ENCODE results near the gene AIG1.

The AIG1 gene

DNA sequence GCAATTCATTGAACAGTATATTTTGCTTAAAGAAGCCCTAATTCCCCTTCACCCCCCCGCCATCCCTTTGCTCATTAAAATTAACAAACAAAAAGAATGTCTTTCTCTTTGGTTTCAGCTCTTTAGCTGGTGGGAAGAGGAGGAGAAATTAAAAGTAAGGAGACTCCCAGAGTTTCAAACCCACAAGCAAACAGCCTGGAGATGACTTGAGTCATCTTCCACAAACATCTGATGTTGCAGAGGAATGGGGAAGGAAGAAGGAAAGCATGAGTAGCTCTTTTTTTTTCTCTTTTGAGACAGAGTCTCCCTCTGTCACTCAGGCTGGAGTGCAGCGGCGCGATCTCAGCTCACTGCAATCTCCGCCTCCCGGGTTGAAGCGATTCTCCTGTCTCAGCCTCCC lies 200.2 kb downstream of the AIG1 start:
- DNase-seq (no peak), ATAC-seq (replicated peaks) (no peak)
- H3K4me3 Mint-ChIP-seq: no peak overlapping the region
- no peaks in the 10 kb centered on the region for H3K36me3 Mint-ChIP-seq (ENCODE audit: insufficient read depth)
- H3K27ac Mint-ChIP-seq: no peak overlapping the region
- no peaks in the 10 kb centered on the region for H3K4me1 Mint-ChIP-seq (ENCODE audit: low read depth in 2 of 2)
- H3K9me3 Mint-ChIP-seq: no peaks in the 10 kb centered on the region
- H3K27me3 Mint-ChIP-seq: no peaks in the 10 kb centered on the region

DNA sequence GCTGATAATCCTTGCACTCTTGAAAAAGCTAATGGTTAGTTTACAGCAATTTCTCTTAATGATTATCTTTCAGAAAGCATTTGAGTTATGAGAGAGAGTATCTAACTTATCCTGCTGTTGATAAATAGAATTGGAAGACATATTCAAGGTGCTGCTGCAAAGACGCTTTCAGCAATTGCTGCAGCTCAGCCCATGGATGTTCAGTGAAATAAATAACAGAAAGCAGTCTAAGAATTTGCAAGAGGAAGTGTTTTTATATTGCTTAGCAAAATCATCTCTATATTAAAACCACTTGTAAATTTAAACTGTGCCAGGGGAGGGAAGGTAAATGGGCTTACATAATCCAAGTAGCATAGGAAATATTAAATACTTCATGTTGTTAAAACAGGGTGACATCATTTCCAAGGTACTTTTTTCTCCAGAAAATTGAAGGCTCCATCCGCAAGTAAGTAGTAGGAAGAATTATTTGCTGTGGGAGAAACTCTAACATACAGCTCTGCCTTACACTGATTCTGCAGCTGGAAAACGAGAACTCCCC lies 201.3 kb downstream of the AIG1 start:
- no peak for DNase-seq
- no peak overlapping the region for H3K4me3 Mint-ChIP-seq
- H3K4me1 Mint-ChIP-seq (ENCODE audit: low read depth in 2 of 2): no peaks in the 10 kb centered on the region
- no peak overlapping the region for H3K27ac Mint-ChIP-seq
- H3K36me3 Mint-ChIP-seq (ENCODE audit: insufficient read depth): no peaks in the 10 kb centered on the region
- H3K9me3 Mint-ChIP-seq: no peaks in the 10 kb centered on the region
- ATAC-seq (replicated peaks): no peak
- H3K27me3 Mint-ChIP-seq: no peaks in the 10 kb centered on the region

DNA sequence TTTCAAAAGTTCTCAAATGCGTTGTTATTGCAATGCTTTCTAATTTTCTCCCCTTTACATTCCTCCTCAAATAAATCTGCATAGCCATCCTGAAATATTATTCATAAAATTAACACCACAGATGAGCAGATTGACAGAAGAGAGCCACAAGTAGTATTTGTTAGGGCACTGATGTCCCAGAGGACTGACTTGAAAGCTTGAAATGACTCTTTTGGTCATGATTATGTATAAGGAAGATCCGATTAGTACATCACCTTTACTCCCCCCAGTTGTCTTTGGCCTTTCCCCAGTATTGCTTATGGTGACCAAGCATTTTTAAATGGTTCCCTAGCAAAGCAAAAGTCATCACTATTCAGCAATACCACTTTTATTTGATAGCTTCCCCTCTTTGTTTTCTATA lies 202.2 kb downstream of the AIG1 start:
- no peak for ATAC-seq (replicated peaks)
- Mint-ChIP-seq H3K27ac (no peak overlapping the region), H3K4me3 (no peak overlapping the region), H3K27me3 (no peaks in the 10 kb centered on the region), H3K9me3 (no peaks in the 10 kb centered on the region), H3K36me3 (ENCODE audit: insufficient read depth) (no peaks in the 10 kb centered on the region), H3K4me1 (ENCODE audit: low read depth in 2 of 2) (no peaks in the 10 kb centered on the region)
- DNase-seq: no peak

- H3K9me3 Mint-ChIP-seq: no peaks in the 10 kb centered on the region
- no peak overlapping the region for H3K27ac Mint-ChIP-seq
- H3K27me3 Mint-ChIP-seq: no peaks in the 10 kb centered on the region
- H3K4me3 Mint-ChIP-seq: no peak overlapping the region
- H3K4me1 Mint-ChIP-seq (ENCODE audit: low read depth in 2 of 2): no peaks in the 10 kb centered on the region
- DNase-seq (no peak), ATAC-seq (replicated peaks) (no peak)
- H3K36me3 Mint-ChIP-seq (ENCODE audit: insufficient read depth): no peaks in the 10 kb centered on the region
Observed at GRCh38 chr6:143264379-143264778, 203.7 kb downstream of the AIG1 start.

- ATAC-seq (replicated peaks): no peak
- Mint-ChIP-seq H3K27me3 (no peaks in the 10 kb centered on the region), H3K9me3 (no peaks in the 10 kb centered on the region), H3K27ac (no peak overlapping the region), H3K4me1 (ENCODE audit: low read depth in 2 of 2) (no peaks in the 10 kb centered on the region), H3K4me3 (no peak overlapping the region), H3K36me3 (ENCODE audit: insufficient read depth) (no peaks in the 10 kb centered on the region)
- DNase-seq: no peak
Observed at GRCh38 chr6:143264986-143265764, 204.5 kb downstream of the AIG1 start.

DNA sequence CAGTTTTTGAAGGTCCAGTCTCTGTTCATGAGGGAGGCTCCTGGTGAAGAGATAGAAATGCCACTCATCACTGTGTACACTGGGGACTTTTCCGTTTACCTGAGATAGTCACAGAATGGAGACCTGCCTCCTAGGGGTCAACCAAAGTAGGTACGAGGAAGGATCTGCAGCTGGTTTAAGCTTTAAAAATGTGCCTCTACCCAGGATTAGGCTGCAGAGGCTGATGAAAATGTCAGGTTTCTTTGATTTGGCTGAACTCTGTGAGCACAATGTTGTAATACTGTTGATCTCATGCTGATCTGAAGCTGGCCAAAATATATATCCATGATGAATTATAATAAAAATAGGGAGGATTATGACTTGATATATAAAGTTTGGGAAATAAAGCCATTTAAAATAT lies 207.1 kb downstream of the AIG1 start:
- no peak overlapping the region for H3K27ac Mint-ChIP-seq
- H3K36me3 Mint-ChIP-seq (ENCODE audit: insufficient read depth): no peaks in the 10 kb centered on the region
- H3K4me3 Mint-ChIP-seq: no peak overlapping the region

DNA sequence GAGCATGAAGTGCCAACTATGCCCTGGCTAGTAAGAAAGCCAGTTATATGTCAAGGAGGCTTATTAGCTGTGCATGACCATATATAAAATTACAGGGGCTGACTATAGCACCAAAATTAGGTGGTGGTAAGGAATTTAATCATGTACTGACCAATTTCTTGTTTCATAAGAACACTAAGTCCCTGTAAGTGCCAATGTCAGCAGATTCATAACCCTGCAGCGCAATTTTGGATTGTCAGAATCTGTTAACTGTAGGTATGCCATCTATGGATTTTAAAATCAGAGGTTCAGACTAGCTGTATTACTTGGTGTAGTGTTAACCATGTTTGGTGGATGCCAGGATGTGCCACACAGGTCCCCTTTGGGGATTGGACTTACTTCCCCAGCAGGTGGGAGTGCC lies 207.8 kb downstream of the AIG1 start:
- Mint-ChIP-seq H3K27ac (no peak overlapping the region), H3K9me3 (no peaks in the 10 kb centered on the region), H3K4me3 (no peak overlapping the region), H3K4me1 (ENCODE audit: low read depth in 2 of 2) (no peaks in the 10 kb centered on the region), H3K36me3 (ENCODE audit: insufficient read depth) (no peaks in the 10 kb centered on the region), H3K27me3 (no peaks in the 10 kb centered on the region)
- DNase-seq: no peak
- no peak for ATAC-seq (replicated peaks)

More for the DNA sequence above, 207.1 kb downstream of the AIG1 start:
- no peak for ATAC-seq (replicated peaks)
- no peaks in the 10 kb centered on the region for H3K27me3 Mint-ChIP-seq
- H3K4me1 Mint-ChIP-seq (ENCODE audit: low read depth in 2 of 2): no peaks in the 10 kb centered on the region
- no peak for DNase-seq
- no peaks in the 10 kb centered on the region for H3K9me3 Mint-ChIP-seq

DNA sequence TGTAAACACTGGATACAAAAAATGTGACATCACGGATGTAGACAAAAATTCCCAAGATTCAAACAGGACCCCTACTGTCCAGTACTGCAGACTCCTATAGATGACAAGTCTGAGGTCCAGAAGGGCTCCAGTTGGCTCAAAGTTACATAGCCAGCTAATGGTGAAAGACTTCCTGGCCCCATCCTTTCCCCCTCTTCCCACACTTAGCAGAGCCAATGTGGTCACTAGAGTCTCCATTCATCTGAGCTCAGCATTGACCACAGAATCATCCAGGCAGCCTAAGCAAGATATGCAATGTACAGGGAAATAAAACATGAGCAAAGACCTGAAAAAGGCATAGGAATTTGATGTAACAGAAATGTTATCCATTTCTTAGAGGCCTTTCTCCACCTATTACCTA lies 209.3 kb downstream of the AIG1 start:
- H3K27ac Mint-ChIP-seq: no peak overlapping the region
- H3K27me3 Mint-ChIP-seq: no peaks in the 10 kb centered on the region
- ATAC-seq (replicated peaks) (no peak), DNase-seq (no peak)
- no peaks in the 10 kb centered on the region for H3K4me1 Mint-ChIP-seq (ENCODE audit: low read depth in 2 of 2)
- no peaks in the 10 kb centered on the region for H3K36me3 Mint-ChIP-seq (ENCODE audit: insufficient read depth)
- H3K4me3 Mint-ChIP-seq: no peak overlapping the region
- no peaks in the 10 kb centered on the region for H3K9me3 Mint-ChIP-seq

DNA sequence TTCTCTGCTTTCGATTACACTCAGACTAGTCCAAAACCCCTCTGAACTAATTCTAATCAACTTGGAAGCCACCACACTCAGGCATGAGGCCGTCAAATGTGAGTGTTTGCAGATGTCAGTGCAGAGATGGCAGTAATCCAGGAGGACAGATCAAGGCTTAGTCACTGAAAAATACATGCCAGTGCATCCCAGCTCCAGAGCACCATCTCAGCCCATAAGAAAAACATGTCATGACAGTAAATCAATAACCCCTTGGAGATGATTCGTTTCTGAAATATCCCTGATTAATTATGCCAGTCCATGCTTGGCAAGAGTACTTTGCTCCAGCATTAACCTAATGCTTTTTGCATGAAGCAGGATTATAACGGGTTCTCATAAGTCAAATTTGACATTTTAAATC lies 210.3 kb downstream of the AIG1 start:
- Mint-ChIP-seq H3K4me3 (no peak overlapping the region), H3K4me1 (ENCODE audit: low read depth in 2 of 2) (peaks cover 0 to 2% of the 10 kb centered on the region in 2 donors), H3K27me3 (no peaks in the 10 kb centered on the region), H3K9me3 (no peaks in the 10 kb centered on the region), H3K27ac (no peak overlapping the region), H3K36me3 (ENCODE audit: insufficient read depth) (no peaks in the 10 kb centered on the region)
- no peak for ATAC-seq (replicated peaks)
- DNase-seq: no peak

DNA sequence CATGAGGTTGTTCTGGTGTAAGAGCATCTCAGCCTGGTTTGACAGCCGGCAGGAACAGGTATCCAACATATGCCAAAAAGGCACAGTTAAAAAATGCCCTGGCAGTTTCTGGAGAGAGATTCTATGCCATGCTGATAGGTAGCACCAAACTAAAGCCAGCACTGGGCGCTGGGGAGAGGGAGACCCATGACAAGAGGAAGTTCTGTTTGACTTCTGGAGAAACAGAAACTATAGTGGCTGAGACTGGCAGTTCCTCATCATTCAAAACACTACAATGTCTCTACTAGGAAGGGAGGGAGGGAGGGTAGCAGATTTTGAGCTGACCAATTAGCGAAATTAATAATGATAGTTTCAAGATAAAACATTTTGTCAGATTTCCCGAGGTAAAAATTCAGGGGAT lies 215.7 kb downstream of the AIG1 start:
- Mint-ChIP-seq H3K9me3 (no peaks in the 10 kb centered on the region), H3K4me1 (ENCODE audit: low read depth in 2 of 2) (peaks cover 0 to 2% of the 10 kb centered on the region in 2 donors), H3K27ac (no peak overlapping the region), H3K27me3 (no peaks in the 10 kb centered on the region), H3K4me3 (no peak overlapping the region), H3K36me3 (ENCODE audit: insufficient read depth) (no peaks in the 10 kb centered on the region)
- DNase-seq (no peak), ATAC-seq (replicated peaks) (no peak)

DNA sequence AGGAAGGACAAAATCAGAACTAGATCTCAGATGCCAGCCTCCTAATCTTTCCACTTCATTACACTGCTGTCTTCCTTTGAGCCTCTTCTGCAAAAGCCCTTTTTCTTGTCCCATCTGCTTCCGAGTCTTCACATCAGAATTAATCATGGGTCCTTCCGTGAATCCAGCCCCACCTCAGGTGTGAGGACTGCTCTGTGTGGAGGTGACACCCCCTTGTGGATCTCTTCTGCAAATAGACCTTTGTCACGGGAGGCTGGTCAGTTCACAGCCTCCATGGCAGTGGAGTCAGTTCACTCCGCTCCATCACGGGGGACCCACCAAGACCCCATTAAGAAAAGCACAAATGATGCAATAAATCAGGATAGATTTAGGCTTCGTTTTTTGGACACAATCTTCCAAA lies 218.7 kb downstream of the AIG1 start:
- no peaks in the 10 kb centered on the region for H3K9me3 Mint-ChIP-seq
- H3K36me3 Mint-ChIP-seq (ENCODE audit: insufficient read depth): no peaks in the 10 kb centered on the region
- H3K27me3 Mint-ChIP-seq: no peaks in the 10 kb centered on the region
- DNase-seq (no peak), ATAC-seq (replicated peaks) (no peak)
- peaks cover 0 to 2% of the 10 kb centered on the region in 2 donors for H3K4me1 Mint-ChIP-seq (ENCODE audit: low read depth in 2 of 2)
- no peak overlapping the region for H3K4me3 Mint-ChIP-seq
- no peak overlapping the region for H3K27ac Mint-ChIP-seq

DNA sequence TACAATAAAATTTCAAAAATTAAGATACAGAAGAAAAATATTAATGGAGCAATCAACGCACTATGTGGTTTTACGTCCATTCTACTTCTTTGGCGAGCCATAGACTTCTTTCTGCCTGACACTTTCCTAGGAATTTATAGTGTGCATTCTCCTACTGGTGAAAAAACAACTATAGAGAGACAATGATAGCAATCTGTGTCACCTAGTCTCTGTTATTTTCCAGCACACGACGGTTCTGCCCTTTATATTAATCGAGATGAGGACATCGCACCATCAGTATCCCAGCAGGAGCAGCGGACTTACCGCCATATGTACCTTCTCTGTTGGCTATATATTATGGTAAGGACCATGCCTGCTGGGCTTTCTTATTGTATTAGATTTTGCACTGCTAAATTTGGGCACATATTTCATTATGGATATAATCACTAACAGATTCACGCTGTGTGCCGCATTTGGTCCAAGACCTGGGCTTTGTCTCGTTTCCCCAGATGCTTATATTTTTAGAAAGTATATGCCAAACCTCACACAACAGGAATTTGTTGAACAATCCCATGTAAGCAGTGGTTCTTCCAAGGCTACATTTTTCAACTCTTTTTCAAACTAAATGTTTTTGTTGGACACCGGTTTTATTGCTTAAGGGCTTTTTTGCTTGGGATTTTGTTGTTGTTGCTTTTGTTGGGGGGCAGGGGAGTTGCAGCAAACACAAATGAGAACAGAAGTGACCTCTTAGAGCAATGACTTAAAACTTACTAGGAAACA lies 223.4 kb downstream of the AIG1 start:
- ATAC-seq (replicated peaks) (no peak), DNase-seq (no peak)
- no peaks in the 10 kb centered on the region for H3K36me3 Mint-ChIP-seq (ENCODE audit: insufficient read depth)
- H3K27ac Mint-ChIP-seq: no peak overlapping the region
- H3K9me3 Mint-ChIP-seq: no peaks in the 10 kb centered on the region
- no peaks in the 10 kb centered on the region for H3K4me1 Mint-ChIP-seq (ENCODE audit: low read depth in 2 of 2)
- H3K4me3 Mint-ChIP-seq: no peak overlapping the region
- H3K27me3 Mint-ChIP-seq: no peaks in the 10 kb centered on the region

GRCh38 chr6:143286251-143286795 lies 225.6 kb downstream of the AIG1 start:
- Mint-ChIP-seq H3K27ac (no peak overlapping the region), H3K9me3 (no peaks in the 10 kb centered on the region), H3K4me3 (no peak overlapping the region), H3K27me3 (no peaks in the 10 kb centered on the region), H3K36me3 (ENCODE audit: insufficient read depth) (no peaks in the 10 kb centered on the region), H3K4me1 (ENCODE audit: low read depth in 2 of 2) (no peaks in the 10 kb centered on the region)
- no peak for ATAC-seq (replicated peaks)
- DNase-seq: no peak

DNA sequence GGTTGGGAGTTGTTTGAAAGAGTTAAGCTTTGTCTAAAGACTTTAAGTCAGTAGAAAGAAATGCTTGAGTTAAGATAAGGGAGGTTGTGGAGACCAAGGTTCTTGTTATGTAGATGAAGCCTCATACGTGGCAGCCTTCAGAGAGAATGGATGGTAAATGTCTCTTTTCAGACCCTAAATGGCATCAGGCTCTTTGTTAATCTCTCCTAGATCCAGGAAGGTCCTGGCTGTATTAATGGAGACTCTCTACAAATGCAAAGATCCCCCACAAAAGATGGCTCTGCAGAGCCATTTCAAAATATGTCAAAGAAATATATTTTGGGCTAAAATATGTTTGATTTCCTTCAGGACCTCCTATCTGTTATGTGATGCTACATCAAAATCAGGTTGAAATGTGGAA lies 228.2 kb downstream of the AIG1 start:
- no peaks in the 10 kb centered on the region for H3K9me3 Mint-ChIP-seq
- no peaks in the 10 kb centered on the region for H3K36me3 Mint-ChIP-seq (ENCODE audit: insufficient read depth)
- no peak overlapping the region for H3K27ac Mint-ChIP-seq
- ATAC-seq (replicated peaks): no peak
- no peaks in the 10 kb centered on the region for H3K27me3 Mint-ChIP-seq
- H3K4me3 Mint-ChIP-seq: no peak overlapping the region
- no peak for DNase-seq
- no peaks in the 10 kb centered on the region for H3K4me1 Mint-ChIP-seq (ENCODE audit: low read depth in 2 of 2)

Data from effector memory CD8-positive, alpha-beta T cell (primary cell).